ACHN (cell line): ENCODE results near the gene PCTP.
A peak's percentile ranks its signal among the peaks of the same experiment; 100 is the strongest.

Experiments used
- DNase-seq: peaks from one replicate; pipeline ENCODE4 v3.0.0-alpha.2; 2015
- in situ Hi-C: cut with HindIII; loops from 2 replicates; pipeline ENCODE4 v1.10.0; 2017; ENCODE audit warnings: low sequenced_read_pairs, low pct_ligation_motif_present, low pct_unique_long_range_greater_than_20kb

Gene PCTP

DNA sequence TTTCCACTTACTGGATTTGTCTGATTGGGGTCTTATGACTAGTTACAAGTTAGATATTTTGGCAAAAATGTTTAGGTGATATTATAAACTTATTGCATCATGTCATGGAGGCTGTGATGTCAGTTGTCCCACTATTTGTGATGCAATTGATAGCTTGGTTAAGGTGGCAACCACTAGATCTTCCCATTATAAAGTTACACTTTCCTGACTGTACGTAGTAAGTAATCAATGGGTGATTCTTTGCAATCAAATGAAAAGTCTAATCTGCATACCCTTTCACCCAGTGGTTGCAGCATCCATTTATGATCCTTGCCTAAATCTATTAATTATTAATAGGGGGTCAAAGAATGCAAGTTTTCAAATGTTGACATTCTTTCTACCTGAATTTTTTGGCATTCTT is 4.4 kb upstream of the PCTP start:
- in situ Hi-C loops = no loop called here
- no peak for DNase-seq

DNA sequence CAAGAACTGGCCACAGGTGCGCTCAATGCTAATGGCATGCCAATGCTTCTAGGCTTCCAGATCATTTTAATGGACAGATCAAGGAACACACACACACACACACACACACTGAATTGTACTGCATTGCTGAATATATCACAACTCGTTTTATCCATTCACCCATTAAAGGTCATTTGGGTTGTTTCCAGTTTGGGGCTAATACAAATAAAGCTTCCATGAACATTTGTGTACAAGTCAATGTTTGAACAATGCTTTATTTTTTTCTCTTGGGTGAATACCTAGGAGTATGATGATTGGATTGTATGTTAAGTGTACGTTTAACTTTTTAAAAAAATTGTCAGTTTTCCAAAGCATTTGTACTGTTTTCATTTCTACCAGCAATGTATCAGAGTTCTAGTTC is 3.6 kb upstream of the PCTP start:
- in situ Hi-C loops = no loop called here
- DNase-seq = no peak

DNA sequence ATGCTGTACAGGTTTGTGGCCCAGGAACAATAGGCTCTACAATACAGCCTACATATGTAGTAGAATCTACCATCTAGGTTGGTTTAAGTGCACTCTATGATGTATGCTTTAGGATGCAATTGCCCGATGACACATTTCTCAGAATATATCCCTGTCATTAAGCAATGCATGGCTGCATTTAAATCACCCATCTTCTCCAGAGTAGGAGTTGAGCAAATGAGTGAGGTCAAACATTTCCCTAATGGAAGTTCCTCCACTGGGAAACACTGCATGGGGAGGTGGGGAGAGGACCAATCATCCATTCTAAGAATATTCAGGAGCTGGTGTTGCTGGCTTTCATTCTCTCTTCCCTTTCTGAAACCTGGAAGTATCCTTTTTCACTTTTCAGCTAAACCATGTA is 2.0 kb upstream of the PCTP start:
- in situ Hi-C loops = no loop called here

DNA sequence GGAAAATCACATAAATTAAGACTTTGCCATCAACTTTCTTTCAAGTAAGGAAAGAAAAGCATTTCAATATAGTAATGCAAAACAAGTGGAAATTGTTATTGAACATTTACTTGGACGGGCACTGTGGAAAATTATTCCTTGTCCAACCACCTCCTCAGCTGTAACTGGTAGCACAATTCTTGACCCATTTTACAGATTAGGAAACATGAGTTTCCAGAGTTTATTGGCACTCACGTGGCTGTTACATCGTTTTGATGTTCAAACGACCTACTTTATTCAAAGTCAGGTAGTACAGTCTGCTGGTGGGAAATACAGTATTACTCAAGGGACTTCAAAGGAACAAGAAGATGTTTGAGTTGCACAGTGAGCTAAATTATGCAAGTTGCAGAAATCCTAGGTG is 866 bp upstream of the PCTP start:
- in situ Hi-C loops = no loop called here
- no peak for DNase-seq

More for the DNA sequence above, 2.0 kb upstream of the PCTP start:
- no peak for DNase-seq

DNA sequence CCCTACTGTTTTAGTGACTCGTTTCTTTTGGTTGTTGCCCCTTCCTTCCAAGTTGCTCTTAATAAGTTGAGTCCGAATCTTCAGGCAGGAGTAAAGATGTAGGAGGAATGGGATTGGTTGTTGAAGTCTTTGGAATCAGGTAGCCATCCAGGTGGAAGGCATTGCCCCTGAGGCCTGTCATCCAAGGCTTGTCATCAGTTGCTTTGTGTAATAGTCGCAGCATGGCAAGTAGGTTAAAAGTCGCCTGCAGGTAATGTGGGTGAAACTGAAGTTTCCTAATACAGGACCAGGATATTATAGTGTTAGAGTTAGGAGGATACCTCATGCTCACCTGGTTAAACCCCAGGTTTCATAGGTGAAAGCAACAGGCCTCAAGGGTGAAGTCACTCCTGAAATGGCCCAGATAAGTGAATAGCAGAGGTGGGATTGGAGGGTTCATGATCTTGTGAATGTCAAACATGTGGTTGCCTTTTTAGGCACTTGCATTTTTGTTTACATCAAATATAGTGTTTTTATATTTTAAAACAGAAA is 934 bp downstream of the PCTP start:
- no peak for DNase-seq
- in situ Hi-C loops = no loop called here

DNA sequence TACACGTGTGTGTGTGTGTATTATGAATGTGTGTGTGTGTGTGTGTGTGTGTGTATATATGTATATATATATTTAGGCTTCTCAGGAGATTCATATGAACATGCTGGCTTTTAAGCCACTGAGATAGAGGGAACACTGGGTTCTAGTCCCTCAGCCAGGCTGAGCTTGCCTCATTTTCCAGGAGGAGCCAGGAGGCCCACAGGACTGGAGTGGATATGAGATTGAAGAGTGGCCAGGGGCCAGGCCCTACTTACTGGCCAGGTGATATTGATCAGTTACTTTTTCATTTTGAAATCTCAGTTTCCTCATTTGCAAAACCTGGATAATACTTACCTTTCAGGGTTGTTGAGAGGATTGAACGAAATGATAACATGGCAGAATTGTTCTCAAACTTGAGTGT is 5.8 kb downstream of the PCTP start:
- in situ Hi-C loops = no loop called here

DNA sequence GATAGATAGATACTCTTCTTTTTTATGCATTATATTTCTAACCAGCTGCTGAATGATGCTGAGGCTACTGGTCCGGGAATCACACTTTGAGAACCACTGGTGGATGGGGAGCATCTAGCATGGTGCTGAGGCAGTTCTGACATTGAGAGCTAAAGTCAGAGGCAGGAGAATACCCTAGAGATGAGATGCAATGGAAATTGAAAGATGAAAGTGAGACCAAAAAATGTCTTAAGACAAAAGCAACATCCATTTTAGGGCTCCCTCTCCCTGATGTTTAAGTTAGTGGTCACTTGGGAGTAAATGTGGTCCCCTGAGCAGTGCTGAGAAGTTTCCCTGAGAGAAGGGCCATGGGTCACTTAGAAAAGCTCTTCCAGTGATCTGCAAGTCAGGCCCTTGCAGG is 6.8 kb downstream of the PCTP start:
- in situ Hi-C loops = no loop called here
- no peak for DNase-seq

More for the DNA sequence above, 5.8 kb downstream of the PCTP start:
- no peak for DNase-seq

DNA sequence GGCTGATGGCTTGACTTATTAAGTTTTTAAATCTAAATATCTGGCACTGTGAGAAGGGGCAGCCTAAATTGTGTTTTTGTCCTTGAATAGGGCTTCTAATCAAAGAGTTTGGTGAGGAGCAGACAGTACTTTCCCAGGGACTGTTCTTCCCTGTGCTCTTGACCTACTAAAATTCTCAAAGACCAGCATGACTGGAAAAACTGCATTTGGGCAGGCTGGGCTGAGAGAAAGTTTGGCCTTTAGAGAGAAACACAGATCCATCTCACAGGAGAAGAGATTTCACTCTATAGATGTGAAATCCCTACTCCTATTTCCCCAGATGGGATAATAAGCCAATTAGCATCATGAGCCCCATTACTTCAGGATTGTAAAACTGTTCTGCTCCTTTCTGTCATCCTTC is 7.3 kb downstream of the PCTP start:
- in situ Hi-C loops = no loop called here
- no peak for DNase-seq

DNA sequence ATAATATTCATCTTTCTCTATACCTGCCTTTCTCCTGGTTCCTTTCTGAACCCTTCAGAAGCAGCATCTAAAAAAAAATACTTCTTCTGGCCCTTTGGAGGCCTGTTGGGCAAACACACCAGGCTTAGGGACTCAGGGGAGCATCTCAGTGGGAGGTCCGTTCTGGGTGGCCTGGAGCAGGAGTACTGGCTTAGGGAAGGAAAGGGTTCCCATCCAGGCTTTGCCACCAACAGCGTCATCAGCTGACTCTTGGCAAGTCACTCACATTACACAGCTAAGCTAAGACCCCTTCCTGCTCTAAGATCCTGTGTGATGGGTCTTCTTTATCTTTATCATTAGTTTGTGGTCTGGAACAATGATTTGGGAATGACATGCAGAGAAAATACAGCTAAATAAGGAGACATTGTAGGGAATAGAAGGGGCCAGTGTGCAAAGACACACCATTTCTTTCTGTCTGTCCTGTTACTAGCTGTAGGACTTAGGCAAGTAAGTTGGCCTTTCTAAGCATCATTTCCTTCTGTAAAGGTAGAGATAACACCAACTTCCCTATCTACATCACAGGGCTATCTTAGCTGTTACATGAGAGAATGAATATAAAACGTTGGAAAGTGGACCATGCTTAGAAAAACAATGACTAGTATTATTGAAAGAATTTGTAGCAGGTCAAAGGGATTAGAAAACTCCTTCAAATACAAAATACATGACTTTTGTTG is 9.9 kb downstream of the PCTP start:
- DNase-seq = no peak
- in situ Hi-C loops = no loop called here

DNA sequence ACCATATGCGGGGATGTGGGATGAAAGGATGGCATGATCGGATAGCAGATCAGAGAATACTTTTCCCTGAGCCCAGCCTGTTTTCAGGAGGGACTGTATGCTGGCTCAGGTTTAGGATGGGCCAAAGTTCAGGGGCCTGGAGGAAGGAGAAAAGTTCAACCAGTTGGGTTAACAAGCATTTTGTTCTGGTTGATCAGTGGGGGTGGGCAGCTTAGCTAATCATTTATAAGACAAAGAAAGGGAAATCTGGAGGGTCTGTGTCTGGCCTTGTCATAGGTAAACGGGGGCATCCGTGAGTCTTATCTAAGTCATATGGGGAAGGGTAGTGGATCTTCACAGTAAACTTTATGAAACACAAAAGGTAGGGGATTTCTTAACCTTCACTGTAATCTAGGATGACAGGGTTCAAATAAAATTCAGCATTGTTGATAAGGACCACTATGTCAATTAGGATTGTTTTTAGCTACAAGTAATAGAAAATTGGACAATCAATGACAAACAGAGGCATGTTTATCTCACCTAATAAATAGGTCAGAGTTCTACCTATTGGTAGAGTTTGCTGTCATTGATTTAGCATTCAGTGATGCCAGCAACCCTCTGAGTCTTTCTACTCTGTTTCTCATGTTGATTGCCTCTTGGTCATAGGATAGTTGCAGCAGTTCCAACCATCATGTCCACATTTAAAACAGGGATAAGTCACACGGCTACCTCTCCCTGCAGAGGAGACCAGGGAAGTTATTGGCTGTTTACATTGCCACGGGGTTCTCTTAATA is 11.4 kb downstream of the PCTP start:
- in situ Hi-C loops = no loop called here
- DNase-seq = no peak

DNA sequence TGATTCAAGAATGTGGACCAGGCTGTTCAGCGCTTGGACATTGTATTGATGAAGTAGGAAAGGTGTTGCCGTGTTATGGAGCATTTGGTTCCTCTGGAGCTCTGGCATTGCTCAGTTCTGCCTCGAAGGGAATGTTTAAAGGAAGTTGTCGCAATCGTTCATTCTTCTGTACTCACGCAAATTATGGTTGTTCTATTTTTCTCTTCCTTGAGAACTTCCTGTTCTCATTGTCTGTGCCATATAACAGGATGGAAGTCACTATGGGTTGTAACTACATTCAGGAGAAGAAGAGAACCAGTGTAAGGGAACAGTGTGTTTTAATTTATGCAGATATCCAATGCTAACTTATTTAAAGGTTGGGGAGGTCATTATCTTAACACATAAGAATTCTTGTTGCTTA is 13.0 kb downstream of the PCTP start:
- no peak for DNase-seq
- in situ Hi-C loops = no loop called here

DNA sequence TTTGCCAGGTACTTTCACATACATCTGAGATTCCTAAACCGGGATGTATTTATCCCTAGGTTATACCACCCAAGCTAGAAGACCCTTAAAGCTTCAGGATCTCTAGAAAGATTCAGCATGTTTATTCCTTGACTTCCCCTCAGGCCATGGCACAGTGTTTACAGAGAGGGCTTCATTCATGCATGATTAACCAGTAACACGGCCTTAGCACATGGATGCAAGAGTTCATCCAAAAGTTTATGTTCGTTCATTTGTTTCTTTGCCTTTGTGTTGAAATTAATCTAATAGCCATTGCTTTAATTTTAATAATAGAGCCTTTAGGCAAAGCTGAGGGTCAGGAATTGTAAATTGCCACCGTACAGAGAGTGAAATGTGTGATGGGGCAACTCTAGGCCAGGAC is 13.8 kb downstream of the PCTP start:
- in situ Hi-C loops = no loop called here

DNA sequence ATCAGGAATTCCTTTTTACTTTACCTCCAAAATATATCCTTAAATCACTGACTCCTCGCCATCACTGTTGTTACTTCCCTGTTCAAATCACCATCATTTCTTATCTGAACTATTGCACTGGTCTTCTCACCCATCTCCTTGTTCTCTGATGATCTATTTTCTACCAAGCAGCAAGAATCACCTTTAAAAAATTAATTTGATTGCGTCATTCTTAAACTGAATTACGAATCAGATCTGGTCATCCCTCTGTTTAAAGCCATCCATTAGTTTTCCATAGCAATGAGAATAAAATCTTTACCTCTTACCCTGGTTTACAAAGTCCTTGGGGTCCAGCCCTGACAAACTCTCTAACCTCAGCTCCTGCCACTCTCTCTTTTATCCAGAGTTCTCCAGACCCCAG is 14.6 kb downstream of the PCTP start:
- in situ Hi-C loops = no loop called here
- DNase-seq = no peak

More for the DNA sequence above, 13.8 kb downstream of the PCTP start:
- DNase-seq = no peak

DNA sequence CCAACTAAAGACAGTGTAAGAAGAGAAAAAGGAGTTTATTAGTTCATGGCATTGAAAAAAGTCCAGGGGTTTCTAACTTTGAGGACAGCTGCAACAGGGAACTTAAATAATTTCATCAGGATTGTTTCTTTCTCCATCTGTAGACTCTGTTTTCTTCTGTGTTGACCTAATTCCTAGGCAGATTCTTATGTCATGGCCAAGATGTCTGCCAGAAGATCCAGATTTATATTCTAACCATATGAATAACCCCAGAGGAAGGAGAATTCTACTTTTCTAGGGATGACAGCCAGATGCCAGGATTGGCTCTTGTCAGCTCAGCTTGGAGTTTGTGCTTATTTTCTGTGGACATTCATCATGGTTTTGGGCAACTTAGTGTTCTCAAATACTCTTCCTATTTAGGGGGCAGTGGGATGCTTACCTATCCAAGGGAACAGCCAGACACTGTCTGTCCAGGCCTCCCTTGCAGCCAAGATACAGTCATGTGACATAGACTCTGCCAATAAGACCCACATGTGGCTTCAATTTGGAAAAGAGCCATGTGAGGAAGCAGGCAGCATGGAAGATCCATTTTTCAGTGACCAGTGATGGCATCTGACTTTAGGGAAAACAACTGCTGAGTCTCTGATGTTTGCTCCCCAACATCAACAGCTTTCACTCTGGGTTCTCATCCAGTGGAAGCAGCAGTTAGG is 18.2 kb downstream of the PCTP start:
- in situ Hi-C loops = no loop called here
- no peak for DNase-seq

DNA sequence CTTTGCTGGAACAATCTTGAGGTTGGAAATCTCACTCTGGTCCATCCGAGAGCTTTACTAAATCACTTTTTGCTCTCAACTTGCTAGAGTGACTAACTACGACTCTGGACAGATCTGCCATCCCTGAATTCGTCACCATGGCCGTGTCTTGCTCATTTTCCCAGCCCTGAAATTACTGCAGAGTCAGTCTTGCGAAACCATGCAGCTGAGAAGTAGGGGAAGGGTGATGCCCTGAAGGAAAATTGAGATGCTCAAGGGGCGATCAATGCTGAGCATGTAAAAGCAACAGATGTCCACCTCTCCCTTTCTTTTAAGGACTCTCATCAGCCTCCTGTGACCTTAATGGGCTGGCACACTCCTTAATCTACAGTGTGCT is 18.8 kb downstream of the PCTP start:
- peak; percentile 7 for DNase-seq
- in situ Hi-C loops = no loop called here

DNA sequence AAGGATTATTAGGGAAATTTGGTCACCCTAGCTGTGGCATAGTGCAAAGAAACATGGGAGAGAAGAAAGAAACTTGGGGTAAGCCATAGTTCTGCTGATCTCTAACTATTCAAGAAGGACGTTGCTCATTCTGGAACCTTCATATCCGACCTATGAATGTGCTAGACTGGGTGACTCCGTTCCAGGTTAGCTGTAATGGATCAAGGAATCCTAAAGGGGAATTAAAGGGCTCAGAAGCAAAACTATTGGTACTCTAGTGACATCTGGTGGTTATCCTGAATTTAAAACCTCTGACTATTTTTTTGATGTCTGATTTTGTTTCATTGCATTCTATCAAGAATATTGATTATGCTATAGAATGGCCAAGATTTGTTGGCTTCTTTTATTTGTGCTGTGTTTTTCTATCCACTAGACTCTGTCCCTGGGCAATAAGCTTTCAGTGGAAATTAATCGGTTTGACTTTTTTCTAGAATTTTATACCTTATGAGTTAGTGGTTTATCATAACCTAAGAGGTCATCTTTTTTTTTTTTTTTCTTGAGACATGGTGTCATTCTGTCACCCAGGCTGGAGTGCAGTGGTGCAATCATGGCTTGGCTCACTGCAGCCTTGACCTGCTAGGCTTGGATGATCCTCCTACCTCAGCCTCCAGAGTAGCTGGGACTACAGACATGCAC is 19.5 kb downstream of the PCTP start:
- in situ Hi-C loops = no loop called here
- DNase-seq = peak; percentile 62

DNA sequence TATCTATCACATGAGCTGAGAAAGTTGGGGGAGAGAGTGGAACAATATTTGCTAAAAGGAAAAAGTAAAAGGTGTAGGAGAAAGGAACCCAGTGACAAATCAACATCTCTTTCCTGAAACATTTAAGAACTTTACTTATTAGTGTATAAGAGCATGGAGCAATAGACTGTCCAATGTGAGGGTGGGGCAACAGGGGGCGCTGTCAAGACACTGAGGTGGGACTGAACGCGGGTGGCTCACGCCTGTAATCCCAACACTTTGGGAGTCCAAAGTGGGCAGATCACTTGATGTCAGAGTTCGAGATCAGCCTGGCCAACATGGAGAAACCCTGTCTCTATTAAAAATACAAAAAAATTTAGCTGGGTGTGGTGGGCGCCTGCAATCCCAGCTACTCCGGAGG is 21.2 kb downstream of the PCTP start:
- DNase-seq = no peak
- in situ Hi-C loops = no loop called here

DNA sequence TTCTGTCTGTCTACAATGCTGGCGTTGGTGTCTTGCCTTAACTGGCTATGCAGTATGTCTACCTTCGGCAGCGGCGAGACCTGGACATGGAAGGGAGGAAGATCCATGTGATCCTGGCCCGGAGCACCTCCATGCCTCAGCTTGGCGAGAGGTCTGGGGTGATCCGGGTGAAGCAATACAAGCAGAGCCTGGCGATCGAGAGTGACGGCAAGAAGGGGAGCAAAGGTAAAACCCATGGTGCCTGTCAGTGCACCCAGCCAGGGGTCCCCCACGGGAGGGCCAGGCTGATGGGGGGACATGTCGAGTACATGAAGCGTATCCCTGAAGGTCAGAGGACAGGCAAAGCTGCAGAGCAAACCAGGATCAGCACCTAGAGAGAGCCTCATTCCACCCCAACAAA is 22.8 kb downstream of the PCTP start:
- in situ Hi-C loops = no loop called here
- DNase-seq = no peak

DNA sequence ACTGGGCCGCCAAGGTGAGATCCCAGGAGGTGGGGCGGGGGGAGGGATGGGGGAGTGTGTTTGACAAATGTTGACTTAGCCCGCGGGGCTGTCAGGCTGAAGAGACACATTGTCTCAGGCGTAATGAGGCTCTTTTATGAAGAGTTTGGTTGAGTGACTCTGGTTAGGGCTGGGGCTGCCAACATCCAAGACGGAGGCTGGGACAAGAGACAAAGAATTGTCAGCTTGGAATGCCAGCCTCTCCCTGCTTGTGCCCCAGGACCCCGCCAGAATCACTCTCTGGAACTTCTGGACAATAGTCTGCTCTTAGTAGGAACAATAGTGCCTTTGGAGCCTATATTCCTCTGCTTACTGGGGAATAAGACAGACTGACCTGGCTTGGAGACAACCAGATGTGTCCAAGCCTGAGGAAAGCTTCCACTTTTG is 24.0 kb downstream of the PCTP start:
- in situ Hi-C loops = no loop called here
- no peak for DNase-seq
